HUDEP-2 (cell line): ENCODE data around the gene EXOC7.

ENCODE experiments used
- DNase-seq, 76 experiments: peaks; one replicate each; lab custom pipeline; 2025; ENCODE audit not compliant: unreplicated experiment in 76 of 76; lab: John Stamatoyannopoulos, UW

The EXOC7 gene

GRCh38 chr17:76138896-76139752, 35.5 kb upstream of the EXOC7 start:
- no peak for DNase-seq

- DNase-seq = no peak
Measured at GRCh38 chr17:76138234-76138895, 34.8 kb upstream of the EXOC7 start.

GRCh38 chr17:76137351-76138233, 34.0 kb upstream of the EXOC7 start:
- no peak for DNase-seq

GRCh38 chr17:76137001-76137350, 33.4 kb upstream of the EXOC7 start:
- DNase-seq = no peak

- no peak for DNase-seq
Measured at GRCh38 chr17:76136276-76137000, 32.9 kb upstream of the EXOC7 start.

- DNase-seq = no peak
Measured at GRCh38 chr17:76135810-76136188, 32.2 kb upstream of the EXOC7 start.

GRCh38 chr17:76134911-76135809, 31.6 kb upstream of the EXOC7 start:
- no peak for DNase-seq

GRCh38 chr17:76132574-76133338, 29.2 kb upstream of the EXOC7 start:
- no peak for DNase-seq

- no peak for DNase-seq
Measured at GRCh38 chr17:76131692-76132573, 28.3 kb upstream of the EXOC7 start.

- no peak for DNase-seq
Measured at GRCh38 chr17:76131051-76131691, 27.6 kb upstream of the EXOC7 start.

- DNase-seq = no peak
Measured at GRCh38 chr17:76130473-76130872, 26.9 kb upstream of the EXOC7 start.

GRCh38 chr17:76125922-76126321, 22.3 kb upstream of the EXOC7 start:
- no peak for DNase-seq

- DNase-seq = no peak
Measured at GRCh38 chr17:76125391-76125675, 21.7 kb upstream of the EXOC7 start.

- peak in 9 of 76 experiments; percentile 2 to 28 (median 11) for DNase-seq
Measured at GRCh38 chr17:76124582-76125390, 21.2 kb upstream of the EXOC7 start.

GRCh38 chr17:76123749-76124581, 20.4 kb upstream of the EXOC7 start:
- DNase-seq = no peak

- no peak for DNase-seq
Measured at GRCh38 chr17:76123191-76123499, 19.6 kb upstream of the EXOC7 start.
